GM19099 (cell line): ENCODE measurements around the gene KRTAP4-7.
"Not testable (repeated sequence)": the region's sequence is repeated elsewhere in the genome, so short reads cannot be mapped to it uniquely, and the experiment has no call there.

Source experiments
- POLR2A ChIP-seq: IDR thresholded peaks from 3 replicates; pipeline ENCODE4 v1.6.1; 2011; ENCODE audit warnings: low read depth; ENCODE audit not compliant: insufficient read length; ENCODE audit errors: extremely low read depth

KRTAP4-7 gene

GRCh38 chr17:41084100-41084856 is at the start of gene KRTAP4-7:
Gene KRTAP4-7 (plus strand): TSS chr17:41084150. CDS start chr17:41084207, 57 bp downstream.
- not testable (repeated sequence) for TF ChIP-seq POLR2A

DNA sequence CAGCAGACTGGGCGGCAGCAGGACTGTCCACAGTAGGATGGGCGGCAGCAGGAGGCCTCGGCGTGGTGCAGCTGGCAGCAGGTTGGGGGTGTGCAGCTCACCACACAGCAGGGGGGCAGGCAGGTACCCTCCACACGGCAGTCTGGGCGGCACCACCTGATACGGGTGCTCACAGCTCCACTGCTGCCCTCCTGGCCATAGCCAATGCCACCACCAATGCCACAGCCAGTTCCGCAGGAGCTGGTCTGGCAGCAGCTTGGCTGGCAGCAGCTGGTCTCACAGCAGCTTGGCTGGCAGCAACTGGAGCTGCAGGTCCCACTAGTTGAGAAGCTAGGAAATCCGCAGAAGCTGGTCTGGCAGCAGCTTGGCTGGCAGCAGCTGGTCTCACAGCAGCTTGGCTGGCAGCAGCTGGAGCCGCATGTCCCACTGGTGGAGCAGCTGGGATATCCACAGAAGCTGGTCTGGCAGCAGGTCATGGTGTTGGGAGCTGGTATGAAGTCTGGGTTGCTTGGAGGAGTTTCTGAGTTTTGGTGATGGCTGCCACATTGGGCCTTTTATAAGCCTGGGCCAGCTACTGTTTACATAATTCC is 49.5 kb upstream of the KRTAP4-7 start, which contains the start of gene KRTAP1-3:
Gene KRTAP1-3, minus strand, starts transcription at position 529 of the 590 bp plus-strand sequence. Its CDS starts 53 bp downstream, at position 476.
- TF ChIP-seq POLR2A = not testable (repeated sequence)

GRCh38 chr17:41037853-41038350 is 46.0 kb upstream of the KRTAP4-7 start:
- no peak for TF ChIP-seq POLR2A

- TF ChIP-seq POLR2A = not testable (repeated sequence)
These were observed 43.0 kb upstream of the KRTAP4-7 start, which contains the start of gene KRTAP1-1 for GRCh38 chr17:41040783-41041571. Gene KRTAP1-1 (minus strand): TSS chr17:41041450. CDS start chr17:41041397, 53 bp downstream.

DNA sequence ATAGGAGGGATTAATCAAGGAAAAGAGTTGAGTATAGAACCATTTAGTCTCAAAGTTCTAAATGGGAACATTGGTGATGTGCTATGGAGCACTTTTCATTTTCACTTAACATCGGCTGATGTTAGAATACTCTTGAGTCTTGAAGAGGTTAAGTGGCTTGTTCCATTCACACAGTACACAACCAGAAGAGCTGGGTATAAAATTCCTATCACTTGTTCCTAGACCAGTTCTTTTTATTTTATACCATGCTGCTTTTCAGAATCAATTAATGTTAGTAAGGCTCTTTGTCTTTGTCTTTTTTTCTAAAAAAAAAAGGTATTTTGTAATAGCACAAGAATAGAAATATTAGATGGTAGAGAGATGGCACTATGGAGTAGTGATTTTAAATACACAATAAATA is 41.0 kb upstream of the KRTAP4-7 start:
- TF ChIP-seq POLR2A = no peak

DNA sequence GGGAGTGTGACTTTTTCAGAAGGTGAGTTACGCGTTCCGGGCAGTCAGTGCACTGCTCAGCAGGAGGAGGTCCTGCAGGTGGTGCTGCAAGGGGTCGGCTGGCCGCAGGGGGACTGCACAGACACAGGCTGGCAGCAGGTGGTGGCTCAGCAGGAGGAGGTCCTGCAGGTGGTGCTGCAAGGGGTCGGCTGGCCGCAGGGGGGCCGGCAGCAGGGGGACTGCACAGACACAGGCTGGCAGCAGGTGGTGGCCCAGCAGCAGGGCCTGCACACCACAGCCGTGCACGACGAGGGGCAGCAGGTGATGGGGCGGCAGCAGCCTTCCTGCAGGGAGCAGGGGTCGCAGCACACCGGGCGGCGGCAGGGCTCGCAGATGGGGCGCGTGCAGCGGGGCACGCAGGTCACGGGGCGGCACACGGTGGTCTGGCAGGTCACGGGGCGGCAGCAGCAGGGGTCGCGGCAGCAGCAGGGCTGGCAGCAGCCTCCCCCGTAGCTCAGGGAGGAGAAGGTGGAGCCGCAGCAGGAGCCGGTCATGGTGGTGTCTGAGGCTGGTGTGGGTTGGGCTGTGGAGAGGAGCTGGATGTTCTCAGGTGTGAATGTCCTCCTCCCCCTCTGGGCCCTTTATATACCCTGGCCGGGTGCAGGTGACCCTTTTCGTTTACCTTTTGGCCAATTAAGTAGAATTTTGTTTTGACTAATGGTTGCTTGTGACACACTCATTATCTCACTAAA is 37.0 kb upstream of the KRTAP4-7 start, which contains the start of gene KRTAP2-1:
Gene KRTAP2-1, minus strand, starts transcription at position 582 of the 731 bp plus-strand sequence. Its CDS starts 49 bp downstream, at position 533.
- not testable (repeated sequence) for TF ChIP-seq POLR2A

DNA sequence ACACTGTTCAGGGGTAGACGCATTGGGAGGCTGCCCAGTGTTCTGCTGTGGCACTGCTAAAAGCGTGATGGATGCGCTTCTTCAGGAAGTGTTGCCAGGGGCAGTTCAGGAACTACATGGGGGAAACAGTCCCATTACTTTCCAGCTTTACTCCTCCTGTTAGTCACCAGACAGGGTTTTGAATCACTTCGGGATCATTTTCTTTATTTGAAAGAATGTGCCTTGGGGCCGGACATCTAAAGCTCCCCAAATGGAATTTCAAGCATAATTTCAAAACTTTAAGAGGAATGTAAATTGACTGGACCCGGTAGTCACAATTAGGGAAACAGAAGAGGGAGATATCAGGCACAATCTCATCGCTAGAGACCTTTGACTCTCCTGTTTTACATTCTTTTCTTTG is 35.5 kb upstream of the KRTAP4-7 start:
- TF ChIP-seq POLR2A = no peak

DNA sequence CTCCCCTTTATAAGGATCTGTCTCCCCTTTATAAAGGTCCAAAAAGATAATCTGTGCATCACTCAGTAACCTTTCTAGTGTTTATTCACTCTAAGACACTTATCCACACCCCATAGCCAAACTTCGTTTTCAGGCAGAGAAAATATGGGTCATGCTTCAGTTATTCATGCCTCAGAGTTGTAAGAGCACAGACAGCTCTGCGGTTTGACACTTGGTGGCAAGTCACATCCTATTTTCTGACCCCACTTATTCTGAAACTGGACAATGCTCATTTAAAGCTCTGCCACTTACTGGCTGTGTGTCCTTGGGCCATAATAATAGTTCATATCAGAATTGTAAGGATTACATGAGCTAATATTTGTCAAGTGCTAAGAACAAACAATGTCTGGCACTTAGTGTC is 34.8 kb upstream of the KRTAP4-7 start:
- no peak for TF ChIP-seq POLR2A

GRCh38 chr17:41052566-41052965 is 31.4 kb upstream of the KRTAP4-7 start:
- no peak for TF ChIP-seq POLR2A

- no peak for TF ChIP-seq POLR2A
These were observed 29.9 kb upstream of the KRTAP4-7 start for GRCh38 chr17:41054025-41054424.

- not testable (repeated sequence) for TF ChIP-seq POLR2A
These were observed 28.8 kb upstream of the KRTAP4-7 start, which contains the start of gene KRTAP2-2 for GRCh38 chr17:41055130-41055529. Gene KRTAP2-2 (minus strand): TSS chr17:41055230. CDS start chr17:41055211, 19 bp downstream.

DNA sequence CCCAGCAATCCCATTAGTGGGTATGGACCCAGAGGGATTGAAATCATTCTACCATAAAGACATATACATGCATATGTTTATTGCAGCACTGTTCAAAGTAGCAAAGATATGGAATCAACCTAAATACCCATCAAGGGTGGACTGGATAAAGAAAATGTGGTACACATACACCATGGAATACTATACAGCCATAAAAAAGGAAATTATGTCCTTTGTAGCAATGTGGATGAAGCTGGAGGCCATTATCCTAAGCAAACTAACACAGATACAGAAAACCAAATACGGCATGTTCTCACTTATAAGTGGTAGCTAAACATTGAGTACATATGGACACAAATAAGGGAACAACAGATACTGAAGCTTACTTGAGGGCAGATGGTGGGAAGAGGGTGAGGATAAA is 26.4 kb upstream of the KRTAP4-7 start:
- TF ChIP-seq POLR2A = no peak

GRCh38 chr17:41058741-41059140 is 25.2 kb upstream of the KRTAP4-7 start:
- TF ChIP-seq POLR2A = no peak

- no peak for TF ChIP-seq POLR2A
These were observed 23.8 kb upstream of the KRTAP4-7 start, which contains the start of gene KRTAP2-3 for GRCh38 chr17:41060052-41060604. Gene KRTAP2-3 (minus strand): TSS chr17:41060114. CDS start chr17:41060050, 64 bp downstream.
